Trophoblast cell (in vitro differentiated cells and primary cell): ENCODE results near the gene IL9.

Experiments used
- DNase-seq, 2 donors: peaks; one replicate each; pipeline ENCODE4 v3.0.0-alpha.2; 2016
- H2AFZ ChIP-seq: 2 replicates; pipeline ENCODE4 v1.6.1; 2013; ENCODE audit warnings: low read length, moderate library complexity, mild to moderate bottlenecking; ENCODE audit not compliant: insufficient read depth, poor library complexity
- H2AK5ac ChIP-seq: 2 replicates; pipeline ENCODE4 v1.6.1; 2013; ENCODE audit warnings: mild to moderate bottlenecking, low read length
- H2BK120ac ChIP-seq: 2 replicates; pipeline ENCODE4 v1.6.1; 2013; ENCODE audit warnings: low read length, mild to moderate bottlenecking, moderate library complexity; ENCODE audit not compliant: insufficient read depth, poor library complexity
- H2BK12ac ChIP-seq: 2 replicates; pipeline ENCODE4 v1.6.1; 2013; ENCODE audit warnings: mild to moderate bottlenecking, low read length, moderate library complexity
- H2BK5ac ChIP-seq: 2 replicates; pipeline ENCODE4 v1.6.1; 2013; ENCODE audit warnings: low read length, low read depth, moderate library complexity, mild to moderate bottlenecking; ENCODE audit not compliant: poor library complexity
- H3K14ac ChIP-seq: 2 replicates; pipeline ENCODE4 v1.6.1; 2013; ENCODE audit warnings: mild to moderate bottlenecking, low read length
- H3K18ac ChIP-seq: 2 replicates; pipeline ENCODE4 v1.6.1; 2013; ENCODE audit warnings: mild to moderate bottlenecking, low read length
- H3K23ac ChIP-seq: 2 replicates; pipeline ENCODE4 v1.6.1; 2013; ENCODE audit warnings: low read length
- H3K27ac ChIP-seq: 2 replicates; pipeline ENCODE4 v1.5.1; 2013; ENCODE audit warnings: low read depth, mild to moderate bottlenecking, inconsistent platforms, low read length, moderate library complexity
- H3K27me3 ChIP-seq: 2 replicates; pipeline ENCODE4 v1.6.1; 2013; ENCODE audit warnings: inconsistent platforms, mild to moderate bottlenecking, low read length, moderate library complexity; ENCODE audit not compliant: insufficient read depth
- H3K36me3 ChIP-seq, 2 experiments: 1 replicate in 1 of 2; 2 replicates in 1 of 2; pipeline ENCODE4 v1.6.1; 2013; ENCODE audit warnings: low read length in 2 of 2, mild to moderate bottlenecking in 2 of 2, moderate library complexity in 1 of 2; ENCODE audit not compliant: insufficient read depth in 2 of 2, control insufficient read depth in 1 of 2
- H3K4ac ChIP-seq: 2 replicates; pipeline ENCODE4 v1.6.1; 2013; ENCODE audit warnings: low read depth, mild to moderate bottlenecking, low read length, moderate library complexity
- H3K4me1 ChIP-seq, 2 experiments: 1 replicate in 1 of 2; 2 replicates in 1 of 2; pipeline ENCODE4 v1.6.1; 2013; ENCODE audit warnings: low read length in 2 of 2, mild to moderate bottlenecking in 2 of 2, moderate library complexity in 1 of 2; ENCODE audit not compliant: insufficient read depth in 2 of 2, control insufficient read depth in 1 of 2
- H3K4me2 ChIP-seq: 2 replicates; pipeline ENCODE4 v1.6.1; 2013; ENCODE audit warnings: inconsistent platforms, mild to moderate bottlenecking, low read length, moderate library complexity
- H3K4me3 ChIP-seq: 2 replicates; pipeline ENCODE4 v1.5.1; 2013; ENCODE audit warnings: mild to moderate bottlenecking, low read depth, low read length, inconsistent platforms
- H3K79me1 ChIP-seq: one replicate; pipeline ENCODE4 v1.6.1; 2013; ENCODE audit warnings: low read length
- H3K79me2 ChIP-seq: 2 replicates; pipeline ENCODE4 v1.6.1; 2013; ENCODE audit warnings: low read length, mild to moderate bottlenecking; ENCODE audit not compliant: control insufficient read depth, insufficient read depth, poor library complexity
- H3K9ac ChIP-seq: 2 replicates; pipeline ENCODE4 v1.6.1; 2013; ENCODE audit warnings: mild to moderate bottlenecking, low read length
- H3K9me3 ChIP-seq: 2 replicates; pipeline ENCODE4 v1.6.1; 2013; ENCODE audit warnings: low read depth, mild to moderate bottlenecking, control low read depth, inconsistent platforms, low read length; ENCODE audit not compliant: insufficient read depth
- H4K12ac ChIP-seq: 2 replicates; pipeline ENCODE4 v1.6.1; 2013; ENCODE audit warnings: low read depth, mild to moderate bottlenecking, low read length, moderate library complexity
- H4K8ac ChIP-seq: 2 replicates; pipeline ENCODE4 v1.6.1; 2013; ENCODE audit warnings: low read depth, mild to moderate bottlenecking, low read length, moderate library complexity
- H4K91ac ChIP-seq: one replicate; pipeline ENCODE4 v1.6.1; 2013; ENCODE audit warnings: low read depth, mild to moderate bottlenecking, low read length, moderate library complexity
- WGBS: extraction: QIAGEN DNeasy Blood & Tissue Kit; methylation state at CpG from one replicate; pipeline ENCODE4 v1.1.7; 2013; ENCODE audit warnings: missing lambda C conversion rate; ENCODE audit not compliant: insufficient read length, insufficient coverage; ENCODE audit errors: extremely low coverage; 5-methylcytosine and 5-hydroxymethylcytosine counted together

IL9 gene

DNA sequence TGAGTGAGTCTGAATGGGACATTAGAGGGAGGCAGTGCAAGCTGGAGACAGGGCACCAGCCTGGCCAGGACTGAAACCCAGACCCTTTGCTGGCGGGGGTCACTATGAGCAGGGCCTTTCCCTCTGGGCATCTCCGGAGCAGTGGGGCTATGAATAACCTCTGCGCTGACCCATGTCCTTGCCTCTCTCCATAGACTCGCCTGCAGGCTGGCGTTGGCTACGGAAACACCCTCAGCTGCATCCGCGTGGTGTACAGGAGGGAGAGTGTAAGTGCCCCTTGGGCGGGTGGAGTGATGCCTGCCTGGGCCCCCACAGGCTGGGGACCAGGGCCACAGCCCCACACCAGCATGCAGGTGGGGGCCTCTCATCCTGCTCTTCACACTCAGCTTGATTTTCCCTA, 45.4 kb downstream of the IL9 start:
- no peak overlapping the region for H4K12ac ChIP-seq
- H3K4ac ChIP-seq, result no peak overlapping the region
- no peak overlapping the region for H3K4me2 ChIP-seq
- H3K79me1 ChIP-seq, result no peaks in the 10 kb centered on the region
- H3K23ac ChIP-seq, result no peak overlapping the region
- peaks cover 2% of the 10 kb centered on the region for H3K9me3 ChIP-seq
- H2AK5ac ChIP-seq, result no peak overlapping the region
- no peak overlapping the region for H2BK12ac ChIP-seq
- H3K27ac ChIP-seq, result no peak overlapping the region
- no peaks in the 10 kb centered on the region for H3K27me3 ChIP-seq
- H2BK5ac ChIP-seq, result no peak overlapping the region
- no peak overlapping the region for H3K9ac ChIP-seq
- H3K18ac ChIP-seq, result no peak overlapping the region
- H2AFZ ChIP-seq, result no peak overlapping the region
- no CpG with 5 or more reads among the region's 9 CpGs for WGBS
- DNase-seq, result no peak
- no peak overlapping the region for H4K8ac ChIP-seq
- no peaks in the 10 kb centered on the region for H3K4me1 ChIP-seq
- H3K79me2 ChIP-seq, result no peaks in the 10 kb centered on the region
- H3K4me3 ChIP-seq, result no peak overlapping the region
- no peak overlapping the region for H4K91ac ChIP-seq
- H3K14ac ChIP-seq, result no peak overlapping the region
- H3K36me3 ChIP-seq, result no peaks in the 10 kb centered on the region
- H2BK120ac ChIP-seq, result no peak overlapping the region

DNA sequence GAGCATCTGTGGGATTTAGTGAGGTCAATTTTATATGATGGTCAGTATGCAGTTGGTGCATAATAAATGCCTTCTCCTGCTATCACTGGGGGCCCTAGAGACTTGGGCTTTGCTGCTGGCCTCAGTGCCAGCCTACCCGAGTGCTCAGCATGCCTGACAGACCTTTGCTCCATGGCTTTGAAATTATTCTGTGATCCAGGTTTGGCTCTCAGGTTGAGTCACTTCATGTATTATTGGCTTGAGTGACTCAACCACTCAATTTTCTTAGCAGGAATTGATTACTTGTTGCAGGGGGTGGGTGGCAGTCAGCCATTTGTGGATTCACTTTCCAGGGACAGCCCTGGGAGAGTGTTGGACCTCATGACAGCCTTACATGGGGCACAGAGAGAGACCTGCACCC, 47.7 kb downstream of the IL9 start:
- Histone ChIP-seq H3K9me3 (peaks cover 2% of the 10 kb centered on the region), H2BK120ac (no peak overlapping the region), H3K4me1 (no peaks in the 10 kb centered on the region), H4K91ac (no peak overlapping the region), H3K4ac (no peak overlapping the region), H3K36me3 (no peaks in the 10 kb centered on the region), H3K27me3 (no peaks in the 10 kb centered on the region), H3K23ac (no peak overlapping the region), H3K14ac (no peak overlapping the region), H3K4me2 (no peak overlapping the region), H3K18ac (no peak overlapping the region), H2BK5ac (no peak overlapping the region), H3K9ac (no peak overlapping the region), H3K79me1 (no peaks in the 10 kb centered on the region), H2AFZ (no peak overlapping the region), H4K8ac (no peak overlapping the region), H2BK12ac (no peak overlapping the region), H3K79me2 (no peaks in the 10 kb centered on the region), H4K12ac (no peak overlapping the region), H2AK5ac (no peak overlapping the region), H3K27ac (no peak overlapping the region), H3K4me3 (no peak overlapping the region)
- no CpG with 5 or more reads among the region's 1 CpG for WGBS
- DNase-seq, result no peak

DNA sequence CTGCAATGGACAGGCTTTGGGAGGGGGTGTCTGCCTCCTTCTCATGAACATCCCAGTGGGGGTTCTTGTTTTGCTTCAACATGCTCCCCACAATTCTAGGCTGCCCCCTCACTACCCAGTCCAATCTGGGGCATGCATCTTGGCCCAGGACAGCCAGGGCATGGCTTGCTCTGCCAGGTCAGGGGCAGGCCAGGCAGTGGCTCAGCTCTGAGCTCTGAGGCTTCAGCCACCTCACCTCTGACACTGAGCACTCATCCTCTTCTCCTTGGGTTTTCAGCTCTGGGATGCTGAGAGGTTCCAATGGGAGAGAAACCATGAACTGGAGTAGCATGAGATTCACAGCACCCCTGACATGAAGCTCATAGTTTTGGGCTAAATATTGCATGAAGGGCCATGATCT, 49.3 kb downstream of the IL9 start:
- Histone ChIP-seq H4K91ac (no peak overlapping the region), H4K12ac (no peak overlapping the region), H3K79me2 (no peaks in the 10 kb centered on the region), H3K27ac (no peak overlapping the region), H3K4me1 (no peaks in the 10 kb centered on the region), H3K4me3 (no peak overlapping the region), H3K27me3 (no peaks in the 10 kb centered on the region), H2AFZ (no peak overlapping the region), H4K8ac (no peak overlapping the region), H3K4me2 (no peak overlapping the region), H3K23ac (no peak overlapping the region), H2BK5ac (no peak overlapping the region), H3K79me1 (no peaks in the 10 kb centered on the region), H3K36me3 (no peaks in the 10 kb centered on the region), H3K14ac (no peak overlapping the region), H3K4ac (no peak overlapping the region), H2BK12ac (no peak overlapping the region), H2AK5ac (no peak overlapping the region), H3K9me3 (no peaks in the 10 kb centered on the region), H3K18ac (no peak overlapping the region), H3K9ac (no peak overlapping the region), H2BK120ac (no peak overlapping the region)
- no peak for DNase-seq

DNA sequence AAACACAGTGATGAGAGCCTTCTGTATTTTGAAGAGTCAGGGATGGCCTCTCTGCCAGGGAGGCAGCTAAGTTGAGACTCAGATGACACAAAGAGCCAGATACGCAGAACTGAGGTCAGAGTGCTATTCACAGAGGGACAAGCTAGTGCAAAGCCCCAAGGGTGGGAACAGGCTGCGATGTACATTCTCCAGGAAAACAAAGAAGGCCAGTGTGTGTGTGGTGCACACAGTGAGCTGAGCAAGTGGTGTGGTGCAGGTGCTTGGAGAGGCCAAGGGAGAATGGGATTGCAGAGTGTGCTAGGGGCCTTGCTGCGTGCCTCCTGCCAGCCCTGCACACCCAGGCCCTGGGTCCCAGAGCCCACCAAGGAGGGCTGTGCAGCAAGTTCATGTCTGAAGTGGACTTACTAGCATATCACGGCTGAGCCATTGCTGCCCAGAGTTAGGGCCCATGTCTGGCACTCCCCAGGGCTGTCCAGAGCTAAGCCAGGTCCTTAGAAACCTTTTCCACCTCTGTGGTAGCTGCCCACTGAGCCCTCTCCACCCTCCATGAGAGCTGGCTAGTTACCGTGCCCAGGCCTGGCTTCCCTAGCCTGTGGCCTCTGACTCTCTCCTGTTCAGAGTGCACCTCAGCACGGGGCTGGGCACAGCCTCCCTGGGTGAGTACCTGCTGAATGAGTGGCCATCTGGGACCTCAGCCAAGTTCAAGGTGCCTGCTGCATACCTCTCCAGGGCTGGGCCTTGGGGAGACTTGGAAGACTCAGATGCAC, 51.9 kb downstream of the IL9 start:
- H3K4me3 ChIP-seq, result no peak overlapping the region
- no peak overlapping the region for H2BK12ac ChIP-seq
- H3K14ac ChIP-seq, result no peak overlapping the region
- H3K18ac ChIP-seq, result no peak overlapping the region
- H3K4me1 ChIP-seq, result no peaks in the 10 kb centered on the region
- no peaks in the 10 kb centered on the region for H3K27me3 ChIP-seq
- H3K4ac ChIP-seq, result no peak overlapping the region
- H4K91ac ChIP-seq, result no peak overlapping the region
- no peaks in the 10 kb centered on the region for H3K79me2 ChIP-seq
- WGBS, result no CpG with 5 or more reads among the region's 6 CpGs
- no peak overlapping the region for H4K12ac ChIP-seq
- H4K8ac ChIP-seq, result no peak overlapping the region
- H3K9me3 ChIP-seq, result peaks cover 3% of the 10 kb centered on the region
- no peak overlapping the region for H2BK120ac ChIP-seq
- no peak overlapping the region for H3K4me2 ChIP-seq
- no peak overlapping the region for H2BK5ac ChIP-seq
- H3K79me1 ChIP-seq, result no peaks in the 10 kb centered on the region
- H2AFZ ChIP-seq, result no peak overlapping the region
- DNase-seq, result no peak
- H3K23ac ChIP-seq, result no peak overlapping the region
- H2AK5ac ChIP-seq, result no peak overlapping the region
- H3K36me3 ChIP-seq, result no peaks in the 10 kb centered on the region
- no peak overlapping the region for H3K27ac ChIP-seq
- H3K9ac ChIP-seq, result no peak overlapping the region
